H1 (cell line): ENCODE measurements around the gene CEMIP2. TPM values are rescaled to one million over a fixed set of nuclear protein-coding genes. Genes with fewer than 3 reads are reported as not detected.

Experiments
- CTCF ChIA-PET: fragments of 300-600 bp; sonication (Branson Sonifier 250); formaldehyde crosslinking; loops from one replicate; lab custom pipeline; 2021; ENCODE audit not compliant: partially characterized antibody; lab: Charles Lee
- POLR2A ChIA-PET: fragments of 300-600 bp; sonication (Branson Sonifier 250); formaldehyde crosslinking; loops from one replicate; lab custom pipeline; 2021; ENCODE audit warnings: inconsistent platforms; ENCODE audit not compliant: partially characterized antibody; lab: Charles Lee
- DNase-seq, 2 experiments: peaks; one replicate each; pipeline versions ENCODE4 v3.0.0 to v3.0.0-alpha.2; 2010 to 2022; ENCODE audit warnings: low spot score in 2 of 2, low read depth in 1 of 2, mixed read lengths in 1 of 2
- FAIRE-seq: peaks from 2 replicates; lab custom pipeline; 2011; peaks lifted over from hg19 to GRCh38; lab: Jason Lieb, UNC
- H2AFZ ChIP-seq: 2 replicates; pipeline ENCODE4 v1.8.1; 2012; ENCODE audit warnings: low read length, inconsistent platforms
- H2AK5ac ChIP-seq: 2 replicates; pipeline ENCODE4 v1.6.1; 2013; ENCODE audit warnings: low read depth, low read length
- H2BK120ac ChIP-seq: replicated peaks from 2 replicates; pipeline ENCODE3; 2013; ENCODE audit warnings: low read depth, low read length, inconsistent platforms
- H2BK12ac ChIP-seq: 2 replicates; pipeline ENCODE4 v1.6.1; 2013; ENCODE audit warnings: low read depth, low read length
- H2BK15ac ChIP-seq: 2 replicates; pipeline ENCODE4 v1.6.1; 2013; ENCODE audit warnings: low read length
- H2BK20ac ChIP-seq: 2 replicates; pipeline ENCODE4 v1.6.1; 2013; ENCODE audit warnings: low read length
- H2BK5ac ChIP-seq: 2 replicates; pipeline ENCODE4 v1.6.1; 2013; ENCODE audit warnings: low read depth, low read length
- H3K14ac ChIP-seq: 2 replicates; pipeline ENCODE4 v1.6.1; 2013; ENCODE audit warnings: inconsistent platforms; ENCODE audit not compliant: insufficient read length
- H3K18ac ChIP-seq: 2 replicates; pipeline ENCODE4 v1.6.1; 2013; ENCODE audit warnings: low read length; ENCODE audit errors: extremely low read depth
- H3K23ac ChIP-seq: 2 replicates; pipeline ENCODE4 v1.6.1; 2013; ENCODE audit warnings: inconsistent platforms; ENCODE audit not compliant: insufficient read length
- H3K23me2 ChIP-seq: 2 replicates; pipeline ENCODE4 v1.6.1; 2013; ENCODE audit warnings: low read depth, low read length
- H3K27ac ChIP-seq: 2 replicates; pipeline ENCODE4 v1.6.1; 2011; ENCODE audit warnings: low read depth, low read length, inconsistent platforms
- H3K27me3 ChIP-seq, 4 experiments: replicated peaks in 1 of 4; 1 replicate in 1 of 4; 2 replicates in 3 of 4; pipeline versions ENCODE4 v1.6.1 to v1.8.1; 2011 to 2013; ENCODE audit warnings: low read length in 3 of 4, mild to moderate bottlenecking in 3 of 4, inconsistent platforms in 2 of 4, mixed read lengths in 2 of 4, moderate library complexity in 1 of 4; ENCODE audit not compliant: control insufficient read depth in 3 of 4, insufficient read depth in 3 of 4; ENCODE audit errors: extremely low read depth in 1 of 4
- H3K36me3 ChIP-seq, 4 experiments: 2 replicates each; pipeline versions ENCODE4 v1.6.1 to v1.8.1; 2011 to 2013; ENCODE audit warnings: mild to moderate bottlenecking in 4 of 4, low read length in 3 of 4, moderate library complexity in 2 of 4, control low read depth in 1 of 4, inconsistent platforms in 1 of 4; ENCODE audit not compliant: insufficient read depth in 4 of 4, control insufficient read depth in 2 of 4
- H3K4ac ChIP-seq: replicated peaks from 2 replicates; pipeline ENCODE3; 2013; ENCODE audit warnings: low read length, low read depth, mixed read lengths, inconsistent platforms; ENCODE audit not compliant: insufficient read length
- H3K4me1 ChIP-seq, 4 experiments: replicated peaks in 1 of 4; 1 replicate in 1 of 4; 2 replicates in 3 of 4; pipeline versions ENCODE4 v1.6.1 to v1.8.1; 2011 to 2013; ENCODE audit warnings: low read length in 3 of 4, inconsistent platforms in 2 of 4, mixed read lengths in 1 of 4; ENCODE audit not compliant: insufficient read depth in 4 of 4, control insufficient read depth in 3 of 4
- H3K4me2 ChIP-seq, 2 experiments: 2 replicates each; pipeline versions ENCODE4 v1.6.1 to v1.8.1; 2011 to 2013; ENCODE audit warnings: low read depth in 2 of 2, low read length in 2 of 2, control low read depth in 1 of 2, inconsistent platforms in 1 of 2, mild to moderate bottlenecking in 1 of 2; ENCODE audit not compliant: insufficient read depth in 1 of 2
- H3K4me3 ChIP-seq, 4 experiments: fragments of 200-600, 300-600 bp in 1 of 4; sonication (generic), shearing (Covaris generic), sonication (Bioruptor Twin) in 1 of 4; 2 replicates each; pipeline versions ENCODE4 v1.5.1 to v1.8.1; 2011 to 2016; ENCODE audit warnings: low read length in 4 of 4, low read depth in 3 of 4, control low read depth in 2 of 4, inconsistent platforms in 2 of 4, mild to moderate bottlenecking in 2 of 4, mixed read lengths in 1 of 4, moderate library complexity in 1 of 4; ENCODE audit not compliant: insufficient read depth in 2 of 4; ENCODE audit errors: extremely low read depth in 1 of 4
- H3K56ac ChIP-seq: replicated peaks from 2 replicates; pipeline ENCODE3; 2013; ENCODE audit warnings: low read depth, mild to moderate bottlenecking, mixed read lengths, low read length, inconsistent platforms; ENCODE audit not compliant: insufficient read length
- H3K79me1 ChIP-seq: 2 replicates; pipeline ENCODE4 v1.6.1; 2013; ENCODE audit warnings: low read depth, low read length, control low read depth
- H3K79me2 ChIP-seq, 2 experiments: 2 replicates each; pipeline versions ENCODE4 v1.6.1 to v1.8.1; 2012 to 2013; ENCODE audit warnings: low read length in 2 of 2, mild to moderate bottlenecking in 2 of 2, inconsistent platforms in 1 of 2; ENCODE audit not compliant: insufficient read depth in 2 of 2, control insufficient read depth in 1 of 2
- H3K9ac ChIP-seq, 4 experiments: replicated peaks in 1 of 4; 1 replicate in 1 of 4; 2 replicates in 3 of 4; pipeline versions ENCODE4 v1.6.1 to v1.8.1; 2011 to 2013; ENCODE audit warnings: low read depth in 3 of 4, low read length in 3 of 4, control low read depth in 2 of 4, mild to moderate bottlenecking in 2 of 4, moderate library complexity in 2 of 4, inconsistent platforms in 1 of 4; ENCODE audit errors: extremely low read depth in 1 of 4
- H3K9me3 ChIP-seq, 2 experiments: 2 replicates each; pipeline versions ENCODE4 v1.6.1 to v1.8.1; 2012 to 2013; ENCODE audit warnings: mild to moderate bottlenecking in 2 of 2, moderate library complexity in 2 of 2, control low read depth in 1 of 2, inconsistent platforms in 1 of 2, low read depth in 1 of 2, low read length in 1 of 2, mixed read lengths in 1 of 2; ENCODE audit not compliant: insufficient read depth in 2 of 2
- H4K20me1 ChIP-seq, 2 experiments: replicated peaks in 1 of 2; 2 replicates each; pipeline versions ENCODE3 to v1.8.1; 2011 to 2013; ENCODE audit warnings: inconsistent platforms in 2 of 2, low read length in 2 of 2, mild to moderate bottlenecking in 1 of 2; ENCODE audit not compliant: insufficient read depth in 2 of 2, control insufficient read depth in 1 of 2
- H4K5ac ChIP-seq: 2 replicates; pipeline ENCODE4 v1.6.1; 2013; ENCODE audit warnings: low read length, low read depth, mixed read lengths, inconsistent platforms; ENCODE audit not compliant: insufficient read length
- H4K8ac ChIP-seq: 2 replicates; pipeline ENCODE4 v1.8.0; 2013; ENCODE audit warnings: mild to moderate bottlenecking, moderate library complexity, low read length, inconsistent platforms; ENCODE audit not compliant: insufficient read depth; ENCODE audit errors: extremely low read depth
- H4K91ac ChIP-seq: replicated peaks from 2 replicates; pipeline ENCODE3; 2013; ENCODE audit warnings: low read length, mixed read lengths, inconsistent platforms; ENCODE audit not compliant: insufficient read length
- BRCA1 ChIP-seq: IDR thresholded peaks from 2 replicates; pipeline ENCODE4 v1.6.1; 2012; ENCODE audit warnings: low read depth, low read length, improper control_type of control experiment
- CBX5 ChIP-seq: fragments of 300-800, 300-1000 bp; sonication (generic); IDR thresholded peaks from 2 replicates; pipeline ENCODE4 v1.7.1; 2016; ENCODE audit warnings: antibody characterized with exemption, low read length, low read depth
- CEBPB ChIP-seq: IDR thresholded peaks from 2 replicates; pipeline ENCODE4 v1.6.1; 2012; ENCODE audit warnings: low read depth, low read length
- HDAC2 ChIP-seq, 2 experiments: fragments of 300-600 bp in 1 of 2; sonication (generic) in 1 of 2; IDR thresholded peaks; 2 replicates each; pipeline ENCODE4 v1.6.1; 2011 to 2012; ENCODE audit warnings: low read depth in 2 of 2, low read length in 2 of 2, mild to moderate bottlenecking in 2 of 2, moderate library complexity in 2 of 2, borderline replicate concordance in 1 of 2, inconsistent platforms in 1 of 2
- PHF8 ChIP-seq: fragments of 200-600 bp; sonication (generic); conservative IDR thresholded peaks from 2 replicates; pipeline ENCODE4 v1.7.1; 2012; ENCODE audit warnings: low read depth, mild to moderate bottlenecking, inconsistent platforms, low read length, moderate library complexity
- SAP30 ChIP-seq: fragments of 300-600 bp; sonication (generic); IDR thresholded peaks from 2 replicates; pipeline ENCODE4 v1.7.1; 2012; ENCODE audit warnings: low read length, moderate library complexity, mild to moderate bottlenecking, inconsistent platforms; ENCODE audit not compliant: insufficient read depth, insufficient replicate concordance
- SP1 ChIP-seq: IDR thresholded peaks from 2 replicates; pipeline ENCODE4 v1.6.1; 2011; ENCODE audit warnings: low read depth, low read length
- SP2 ChIP-seq: IDR thresholded peaks from 2 replicates; pipeline ENCODE4 v1.6.1; 2012; ENCODE audit warnings: mild to moderate bottlenecking, low read length, inconsistent platforms
- SRF ChIP-seq: IDR thresholded peaks from 2 replicates; pipeline ENCODE4 v1.6.1; 2011; ENCODE audit warnings: mild to moderate bottlenecking, low read depth, low read length, moderate library complexity
- TAF7 ChIP-seq: optimal IDR thresholded peaks from 2 replicates; pipeline ENCODE3; 2011; ENCODE audit warnings: low read depth, mild to moderate bottlenecking, inconsistent platforms, low read length, moderate library complexity, borderline replicate concordance
- WGBS, 2 experiments: shearing (Covaris generic) in 1 of 2; methylation state at CpG; one replicate each; pipeline versions ENCODE4 v1.1.6 to v1.1.7; 2013 to 2015; ENCODE audit warnings: low lambda C conversion rate in 2 of 2, mixed read lengths in 2 of 2, inconsistent platforms in 1 of 2, low coverage in 1 of 2, missing lambda C conversion rate in 1 of 2; ENCODE audit not compliant: insufficient replicate concordance in 2 of 2, insufficient coverage in 1 of 2, insufficient read length in 1 of 2; ENCODE audit errors: extremely low coverage in 1 of 2, missing lambda C conversion rate in 1 of 2; 5-methylcytosine and 5-hydroxymethylcytosine counted together
- polyA plus RNA-seq, 7 experiments: library from polyadenylated mRNA; depleted of rRNA in 3 of 7; stranded (reverse) in 5 of 7; unstranded in 2 of 7; fragments of >200 nt in 5 of 7; fragments of 200-250 nt in 2 of 7; gene quantifications; 1 replicate in 5 of 7; 2 replicates in 1 of 7; 4 replicates in 1 of 7; pipeline versions ENCODE4 v1.2.1 to v1.2.3, GENCODE V29; 2011 to 2013; ENCODE audit warnings: missing spikeins in 2 of 7, mixed read lengths in 2 of 7
- total RNA-seq: library from RNA; stranded (reverse); fragmentation: NEBNext Ultra II Directional; extraction: Animal tissue kit (Norgen Biotek cat#: 25700); gene quantifications from 2 replicates; pipeline ENCODE4 v1.2.1, GENCODE V29; 2021
- TF ChIP-seq, protein P1 (sequence below): IDR thresholded peaks from 2 replicates; pipeline ENCODE4 v1.6.1; 2012; ENCODE audit warnings: inconsistent platforms

The CEMIP2 gene
- total and polyA plus RNA-seq, 2 of the 8 experiments (the other 6 are each of a cell fraction or from before 2014, with no cell fraction given): 25.2 to 52.1 TPM

DNA sequence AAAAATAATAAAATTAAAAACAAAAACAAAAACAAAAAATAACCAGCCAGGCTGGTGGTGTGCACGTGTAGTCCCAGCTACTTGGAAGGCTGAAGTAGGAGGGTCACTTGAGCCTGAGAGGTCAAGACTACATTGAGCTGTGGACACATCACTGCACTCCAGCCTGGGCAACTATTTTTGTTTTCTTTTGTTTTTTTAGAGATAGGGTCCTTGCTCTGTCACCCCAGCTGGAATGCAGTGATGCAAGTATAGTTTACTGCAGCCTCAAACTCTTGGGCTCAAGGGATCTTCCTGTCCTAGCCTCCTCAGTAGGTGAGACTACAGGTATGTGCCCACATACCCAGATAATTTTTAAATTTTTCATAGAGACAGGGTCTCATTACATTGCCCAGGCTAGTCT is 80.6 kb downstream of the CEMIP2 start:
- POLR2A ChIA-PET: interaction anchor here (0.6 to 0.9 kb wide), 2 partner anchors 67 to 82 kb away, joined by 3 read pairs; no protein-coding TSS in a partner anchor
- no peak for DNase-seq
- H2BK20ac ChIP-seq: no peak overlapping the region
- H3K4me3 ChIP-seq: no peak overlapping the region
- no peak overlapping the region for H2BK5ac ChIP-seq
- no peak overlapping the region for H2BK15ac ChIP-seq
- H2AK5ac ChIP-seq: no peak overlapping the region
- H3K4me1 ChIP-seq: peaks cover 0 to 8% (median 5%) of the 10 kb centered on the region in 4 experiments; a peak in 5 of 7 replicates
- H3K23me2 ChIP-seq: no peaks in the 10 kb centered on the region
- H3K23ac ChIP-seq: no peak overlapping the region
- no peak overlapping the region for H4K91ac ChIP-seq
- no peak overlapping the region for H2BK12ac ChIP-seq
- H4K5ac ChIP-seq: no peak overlapping the region
- peaks cover 4% of the 10 kb centered on the region; the same call in 1 of the 2 replicates for H3K79me1 ChIP-seq
- H3K4ac ChIP-seq: no peak overlapping the region
- H3K27me3 ChIP-seq: no peaks in the 10 kb centered on the region
- no peak overlapping the region for H2BK120ac ChIP-seq
- peaks cover 0 to 4% of the 10 kb centered on the region in 2 experiments for H4K20me1 ChIP-seq
- CTCF ChIA-PET: no interaction called here
- H3K9ac ChIP-seq: no peak overlapping the region
- no peak overlapping the region for H3K14ac ChIP-seq
- H3K18ac ChIP-seq: no peak overlapping the region
- peaks cover 8 to 44% (median 20%) of the 10 kb centered on the region in 4 experiments; a peak in 7 of 8 replicates for H3K36me3 ChIP-seq
- no peak overlapping the region for H3K56ac ChIP-seq
- H3K4me2 ChIP-seq: no peak overlapping the region
- no peaks in the 10 kb centered on the region for H3K9me3 ChIP-seq
- no peak overlapping the region for H3K27ac ChIP-seq
- no peak for FAIRE-seq
- H3K79me2 ChIP-seq: no peaks in the 10 kb centered on the region
- H2AFZ ChIP-seq: no peak overlapping the region
- H4K8ac ChIP-seq: no peak overlapping the region
- 92% methylated on average over 1 of the region's 1 CpG; no CpG with 5 or more reads in 1 of the 2 experiments for WGBS, 2 experiments
- TF ChIP-seq HDAC2 (IDR thresholded peaks at IDR 0.05; ENCODE audit: borderline replicate concordance in 1 of 2, low read depth in 2 of 2, low read length in 2 of 2) (no peak), TAF7 (no peak), SAP30 (no peak), PHF8 (no peak), SP1 (no peak), CEBPB (no peak), CBX5 (no peak), SP2 (no peak), SRF (no peak), BRCA1 (no peak)
- TF ChIP-seq, protein P1, sequence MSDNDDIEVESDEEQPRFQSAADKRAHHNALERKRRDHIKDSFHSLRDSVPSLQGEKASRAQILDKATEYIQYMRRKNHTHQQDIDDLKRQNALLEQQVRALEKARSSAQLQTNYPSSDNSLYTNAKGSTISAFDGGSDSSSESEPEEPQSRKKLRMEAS: no peak
